ENCODE results near the gene CCM2.

GRCh38 chr7:45007571-45008328 is 7.7 kb downstream of the CCM2 start:
- no peak for TF ChIP-seq CTCF (IDR thresholded peaks at IDR 0.05; ENCODE audit: low read length)
- no peak for TF ChIP-seq EZH2 (optimal IDR thresholded peaks at IDR 0.05; ENCODE audit: low read depth, low read length)
- TF ChIP-seq EZH2phosphoT487 (IDR thresholded peaks at IDR 0.05; ENCODE audit: low read length): no peak
